CD4-positive, alpha-beta T cell treated with Interleukin-17A for 4 hours (primary cell): Measurements from ENCODE around the gene CHMP3.
"Not testable (repeated sequence)": the region's sequence is repeated elsewhere in the genome, so short reads cannot be mapped to it uniquely, and the experiment has no call there.

Source experiments
- DNase-seq: peaks from one replicate; pipeline ENCODE4 v3.0.0-alpha.2; 2020; ENCODE audit warnings: mixed read lengths

The CHMP3 gene

GRCh38 chr2:86562922-86563649 is at the start of gene CHMP3:
CHMP3 (minus strand) TSS chr2:86563443; CDS start chr2:86563348, 95 bp downstream.
- peak; percentile 96 for DNase-seq

GRCh38 chr2:86610871-86611270 is 47.6 kb upstream of the CHMP3 start:
- no peak for DNase-seq

GRCh38 chr2:86608832-86609410 is 45.7 kb upstream of the CHMP3 start:
- DNase-seq: no peak

- no peak for DNase-seq
These were observed 40.7 kb upstream of the CHMP3 start for GRCh38 chr2:86603905-86604304.

GRCh38 chr2:86598966-86599365 is 35.7 kb upstream of the CHMP3 start:
- DNase-seq: no peak

GRCh38 chr2:86596118-86596517 is 32.9 kb upstream of the CHMP3 start:
- DNase-seq: no peak

GRCh38 chr2:86593266-86593665 is 30.0 kb upstream of the CHMP3 start:
- DNase-seq: no peak

- no peak for DNase-seq
These were observed 29.4 kb upstream of the CHMP3 start for GRCh38 chr2:86592547-86593230.

- not testable (repeated sequence) for DNase-seq
These were observed 26.5 kb upstream of the CHMP3 start for GRCh38 chr2:86589701-86590100.

GRCh38 chr2:86584151-86584913 is 21.1 kb upstream of the CHMP3 start:
- peak; percentile 41 for DNase-seq

- no peak for DNase-seq
These were observed 17.3 kb upstream of the CHMP3 start for GRCh38 chr2:86580560-86580959.

- DNase-seq: no peak
These were observed 14.7 kb upstream of the CHMP3 start for GRCh38 chr2:86577817-86578456.

GRCh38 chr2:86570059-86570458 is 6.8 kb upstream of the CHMP3 start:
- DNase-seq: no peak

- DNase-seq: no peak
These were observed 3.6 kb upstream of the CHMP3 start for GRCh38 chr2:86566821-86567190.

- DNase-seq: no peak
These were observed 3.0 kb upstream of the CHMP3 start for GRCh38 chr2:86566158-86566820.

- DNase-seq: no peak
These were observed 413 bp upstream of the CHMP3 start for GRCh38 chr2:86563650-86564061.

- no peak for DNase-seq
These were observed 740 bp downstream of the CHMP3 start for GRCh38 chr2:86562485-86562921.

- no peak for DNase-seq
These were observed 5.4 kb downstream of the CHMP3 start for GRCh38 chr2:86557836-86558235.

GRCh38 chr2:86556508-86556907 is 6.7 kb downstream of the CHMP3 start:
- no peak for DNase-seq

- DNase-seq: peak; percentile 55
These were observed 10.4 kb downstream of the CHMP3 start for GRCh38 chr2:86552889-86553288.

GRCh38 chr2:86549963-86550725 is 13.1 kb downstream of the CHMP3 start:
- DNase-seq: not testable (repeated sequence)
